GM21515 (cell line): ENCODE measurements around the gene CNKSR3.

Experiments used
- ATAC-seq: cut with Tn5 transposase; IDR thresholded peaks from one replicate; pipeline ENCODE4 v1.9.1; 2021; ENCODE audit not compliant: unreplicated experiment

The CNKSR3 gene

DNA sequence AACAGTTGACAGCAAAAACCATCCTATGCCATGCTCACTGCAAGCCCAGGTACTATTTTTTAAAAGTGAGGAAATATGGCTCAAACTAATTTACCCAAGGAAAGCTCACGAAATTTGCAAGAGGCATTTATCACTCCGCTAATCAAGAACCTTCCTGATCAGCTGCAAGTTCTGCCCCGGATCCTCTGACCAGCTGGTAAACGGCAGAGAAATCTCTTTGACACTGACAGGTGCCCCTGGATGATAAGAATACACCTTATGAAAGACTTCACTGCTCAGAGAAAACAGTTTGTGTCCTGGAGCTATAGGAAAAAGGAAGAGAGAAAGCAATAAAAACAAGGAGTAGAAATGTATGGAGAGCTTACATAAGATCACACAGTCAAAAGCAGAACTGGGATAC lies 6.4 kb downstream of the CNKSR3 start:
- no peak for ATAC-seq

DNA sequence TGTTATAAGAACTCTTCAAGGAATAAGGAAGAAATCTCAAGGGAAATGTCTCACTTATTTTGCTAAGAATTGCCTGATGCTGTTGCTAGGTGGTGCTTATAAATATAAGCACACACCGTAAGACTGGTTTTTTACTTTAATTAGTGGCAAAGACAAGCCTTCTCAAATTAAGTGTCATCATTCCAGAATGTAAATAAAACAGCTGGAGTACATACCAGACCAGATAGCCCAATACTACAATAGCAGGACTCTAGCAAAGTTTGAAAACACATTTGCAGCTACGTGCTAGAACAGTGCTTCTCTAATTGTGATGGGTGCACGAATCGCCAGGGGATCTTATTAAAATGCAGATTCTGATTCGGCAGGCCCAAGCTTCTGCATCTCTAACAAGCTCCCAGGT lies 6.8 kb downstream of the CNKSR3 start:
- no peak for ATAC-seq

DNA sequence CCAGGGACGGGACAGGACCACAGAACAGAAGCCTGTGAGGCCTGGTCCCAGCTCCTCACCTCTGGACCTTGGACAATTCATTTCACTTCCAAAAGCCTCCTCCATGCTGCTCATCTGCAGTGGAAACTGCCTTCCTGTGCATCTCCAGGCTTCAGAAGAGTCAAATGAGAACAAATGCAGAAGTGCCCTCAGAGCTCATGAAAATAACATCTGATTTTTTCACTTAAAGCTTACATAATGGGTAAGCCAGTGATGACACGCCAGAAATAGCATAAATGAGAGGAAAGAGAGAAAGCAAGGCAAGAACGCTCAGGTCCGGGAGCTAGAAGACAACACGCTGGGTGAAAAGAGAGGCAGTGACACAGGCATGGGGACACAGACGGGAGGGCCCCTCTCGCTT lies 7.9 kb downstream of the CNKSR3 start:
- no peak for ATAC-seq

DNA sequence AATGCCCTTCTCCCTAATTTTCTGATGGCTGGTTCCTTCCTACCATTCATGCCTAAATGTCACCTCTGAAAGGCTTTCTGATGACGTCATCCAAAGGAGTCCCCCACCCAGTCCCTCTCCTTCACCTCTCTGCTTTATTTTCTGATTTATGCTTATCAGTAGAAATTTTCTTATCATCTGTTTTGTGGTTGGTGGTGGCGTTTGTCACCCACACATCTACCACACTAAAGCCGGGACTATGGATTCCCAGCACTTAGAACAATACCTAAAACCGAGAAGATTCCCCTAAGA lies 9.0 kb downstream of the CNKSR3 start:
- ATAC-seq, result no peak

DNA sequence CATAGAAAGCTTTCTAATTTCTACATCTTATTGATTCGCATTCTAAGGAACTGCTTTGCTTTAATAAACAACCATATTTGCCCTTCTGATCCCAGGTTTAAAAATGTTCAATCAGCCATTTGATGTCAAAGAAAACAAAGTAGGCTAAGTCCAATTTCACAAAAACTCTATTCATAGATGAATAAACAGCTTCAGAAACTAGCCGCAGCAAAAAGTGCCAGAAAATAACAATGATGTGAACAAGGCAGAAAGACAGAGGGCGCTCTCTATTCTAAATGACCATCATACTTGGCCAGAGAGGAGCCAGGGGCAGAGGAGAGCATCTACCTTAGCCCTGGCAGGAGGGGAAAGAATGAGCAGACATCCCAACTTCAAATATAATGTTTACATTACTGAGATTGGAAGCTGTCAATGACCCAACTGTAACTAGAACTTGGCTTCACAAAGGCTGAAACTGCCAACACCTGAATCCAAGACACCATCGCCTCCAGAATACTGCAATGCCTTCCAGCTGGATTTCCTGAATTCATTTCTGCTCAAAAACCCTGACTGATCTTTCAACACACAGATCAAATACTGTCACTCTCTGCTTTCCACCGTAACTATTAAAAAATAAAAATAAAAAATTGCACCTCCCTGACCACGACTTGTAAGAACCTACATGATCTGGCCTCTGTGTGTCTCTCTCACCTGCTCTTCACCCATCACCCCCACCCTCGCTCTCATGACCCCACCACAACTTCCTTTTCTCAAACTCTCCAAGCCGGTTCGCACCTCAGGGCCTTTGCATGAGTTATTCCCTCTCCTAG lies 9.5 kb downstream of the CNKSR3 start:
- no peak for ATAC-seq

DNA sequence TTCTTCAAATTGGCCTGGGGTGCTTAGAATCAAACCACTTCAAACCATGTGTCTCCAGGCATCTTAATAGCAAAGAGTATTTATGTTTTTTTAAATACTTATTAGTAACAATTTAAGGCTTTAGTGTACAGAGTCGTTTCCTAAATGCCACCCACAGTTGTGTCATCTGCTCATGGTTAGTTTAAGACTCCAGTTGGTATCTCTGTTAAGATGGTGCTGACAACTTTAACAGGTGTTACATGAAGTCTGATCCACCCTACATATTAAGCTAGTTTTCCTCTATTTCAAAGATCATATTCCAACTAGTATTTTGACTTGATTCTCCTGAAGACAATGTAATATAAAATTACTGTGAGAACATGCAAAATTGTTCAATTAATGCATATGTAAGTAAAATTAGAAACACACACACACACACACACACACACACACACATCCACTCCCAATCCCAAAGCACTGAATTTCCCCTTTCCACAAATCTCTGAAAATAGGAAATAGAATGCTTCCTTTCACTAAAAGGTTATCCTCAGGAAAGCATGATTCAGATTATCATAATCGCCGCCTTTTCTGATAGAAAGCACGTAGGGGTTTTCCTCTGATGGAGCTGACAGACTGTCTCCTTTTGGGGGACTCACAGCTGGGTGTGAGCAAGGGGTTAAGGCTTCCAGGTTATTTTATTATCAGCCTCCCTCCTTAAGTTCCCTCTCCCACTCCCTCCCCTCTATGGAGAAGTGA lies 10.5 kb downstream of the CNKSR3 start:
- no peak for ATAC-seq

DNA sequence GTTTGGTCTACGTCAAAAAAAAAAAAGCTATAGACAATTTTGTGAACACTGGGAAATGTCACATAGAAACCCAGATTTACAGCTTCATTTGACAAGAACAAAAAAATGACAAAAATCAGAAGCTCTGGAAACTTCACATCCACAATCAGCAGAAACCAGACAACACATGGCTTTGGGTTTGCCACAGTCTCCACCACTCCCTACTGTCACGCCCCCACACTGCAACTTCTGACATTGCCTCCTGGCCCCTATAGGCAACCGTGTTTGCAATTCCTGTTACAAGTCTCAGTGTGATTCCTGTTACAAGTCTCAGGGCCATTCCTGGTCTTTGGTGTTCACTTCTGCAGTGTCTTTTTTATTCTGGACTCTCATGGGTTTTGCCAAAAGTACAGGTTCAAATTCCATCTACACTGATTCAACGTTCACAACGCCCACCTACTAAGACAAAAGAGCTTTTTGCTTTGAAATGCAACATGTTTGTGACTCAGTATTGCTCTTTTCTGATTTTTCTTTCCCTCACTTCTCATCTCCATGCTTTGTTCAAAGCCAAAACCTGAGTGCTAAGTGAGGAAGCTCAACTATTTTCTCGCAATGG lies 12.0 kb downstream of the CNKSR3 start:
- ATAC-seq, result no peak

DNA sequence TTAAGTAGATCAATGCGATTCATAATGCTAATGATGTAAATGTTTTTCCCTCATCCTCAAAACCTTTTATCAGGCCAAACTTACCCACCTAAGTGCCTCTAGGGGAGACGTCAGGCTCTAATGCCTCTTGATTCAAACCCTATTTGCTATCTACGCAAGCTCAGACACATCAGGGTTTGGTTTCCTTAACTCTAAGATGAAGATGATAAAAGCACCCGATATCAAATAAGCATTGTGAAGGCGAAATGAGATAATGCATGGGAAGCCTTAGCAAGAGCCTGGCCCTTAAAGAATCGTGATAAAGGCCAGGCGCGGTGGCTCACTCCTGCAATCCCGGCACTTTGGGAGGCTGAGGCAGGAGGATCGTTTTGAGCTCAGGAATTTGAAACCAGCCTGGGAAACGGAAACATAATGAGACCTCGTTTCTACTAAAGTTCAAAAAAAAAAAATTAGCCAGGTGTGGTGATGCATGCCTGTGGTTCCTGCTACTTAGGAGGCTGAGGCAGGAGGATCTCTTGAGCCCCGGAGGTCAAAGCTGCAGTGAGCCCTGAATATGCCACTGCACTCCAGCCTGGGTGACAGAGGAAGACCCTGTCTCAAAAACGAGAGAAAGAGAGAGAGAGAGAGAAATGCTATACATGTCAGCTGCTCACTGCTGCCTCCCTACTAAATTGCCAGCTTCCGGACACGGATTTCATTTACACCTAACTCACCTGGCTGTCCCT lies 13.5 kb downstream of the CNKSR3 start:
- no peak for ATAC-seq

DNA sequence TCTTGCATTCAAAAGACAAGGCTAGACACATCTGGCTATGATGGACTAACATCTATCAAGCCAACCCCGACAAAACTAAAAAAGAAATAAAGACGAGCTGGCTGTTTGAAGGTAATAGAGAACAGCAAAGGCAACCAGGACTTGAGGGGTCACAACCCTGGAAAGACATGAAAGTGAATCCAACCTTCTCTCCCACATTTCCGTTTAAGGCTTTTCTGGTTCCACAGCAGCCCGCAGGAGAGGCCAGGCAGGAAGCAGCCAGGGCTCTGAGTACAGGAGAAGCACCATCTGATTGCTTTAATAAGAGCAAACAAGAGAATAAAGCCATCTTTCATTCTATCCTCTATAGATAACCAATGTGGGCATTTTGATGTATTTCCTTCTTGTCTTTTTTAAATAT lies 14.3 kb downstream of the CNKSR3 start:
- no peak for ATAC-seq

DNA sequence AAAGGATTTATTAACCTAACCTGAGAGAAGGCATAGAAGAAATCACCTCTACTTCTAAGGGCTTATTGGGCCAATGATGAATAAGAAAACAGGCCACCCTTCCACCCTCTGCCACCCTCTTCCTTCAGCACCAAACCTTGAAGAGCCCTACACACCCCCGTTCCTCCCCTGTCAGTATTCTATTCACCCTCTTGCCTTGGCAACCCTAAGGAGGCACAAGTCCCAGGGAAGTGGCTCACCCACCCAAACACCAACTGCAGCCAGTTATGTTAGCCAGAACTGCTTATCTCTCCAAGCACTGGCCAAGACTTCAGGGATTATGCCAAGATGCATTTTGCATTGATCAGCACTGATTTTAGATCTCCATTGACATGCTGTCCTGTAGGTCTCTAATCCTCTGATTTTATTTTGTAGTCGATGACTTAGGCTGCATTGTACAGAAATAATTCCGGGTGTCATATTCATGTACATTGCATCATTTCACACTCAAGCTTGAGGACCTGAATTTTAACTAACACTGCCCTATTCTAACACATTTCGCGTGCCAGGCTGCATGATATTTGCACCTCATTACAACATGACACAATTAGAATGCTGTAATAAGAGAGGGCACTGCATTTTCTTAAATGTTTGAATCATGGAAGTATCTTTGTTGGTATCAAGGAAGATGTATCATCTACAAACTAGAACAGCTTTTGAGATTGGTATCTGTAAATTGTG lies 15.7 kb downstream of the CNKSR3 start:
- ATAC-seq, result no peak

DNA sequence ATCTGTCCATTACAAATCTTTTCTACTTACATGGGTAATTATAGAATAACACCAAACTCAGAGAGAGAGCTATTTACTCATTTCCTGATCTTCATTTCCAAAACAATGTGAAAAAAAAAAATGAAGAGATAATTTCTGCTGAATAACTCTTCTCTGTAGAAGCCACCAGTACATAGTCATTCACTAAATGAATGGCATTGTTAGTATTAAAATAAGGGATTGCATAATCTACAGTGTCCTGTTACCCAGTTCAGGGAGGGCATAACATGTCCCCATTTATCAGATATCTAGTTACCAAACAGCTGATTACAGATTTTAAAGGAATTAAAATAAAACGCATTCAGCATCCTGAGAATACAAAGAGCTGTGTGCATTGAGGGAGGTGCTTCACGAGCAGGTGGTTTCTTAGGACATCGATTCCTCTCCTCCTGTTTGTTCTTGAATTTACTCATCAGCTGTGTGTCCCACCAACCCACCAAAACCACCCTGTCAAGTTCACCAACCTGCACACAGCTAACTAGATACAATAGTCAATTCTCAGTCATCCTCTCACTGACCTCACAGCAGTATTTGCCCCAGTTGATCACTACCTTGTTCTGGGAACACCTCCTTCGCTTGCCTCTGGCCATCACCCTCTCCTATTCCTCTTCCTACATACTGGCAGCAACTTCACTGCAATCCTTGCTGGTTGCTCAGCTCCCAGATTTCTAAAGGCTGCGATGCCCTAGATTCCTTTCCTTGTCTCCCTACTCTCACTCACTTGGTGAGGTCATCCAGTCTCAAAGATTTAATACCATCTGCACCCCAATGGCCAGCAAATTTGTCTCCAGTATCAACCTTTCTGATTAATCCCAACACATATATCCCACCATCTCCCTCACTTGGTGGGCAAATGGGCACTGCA lies 18.7 kb downstream of the CNKSR3 start:
- ATAC-seq, result no peak

DNA sequence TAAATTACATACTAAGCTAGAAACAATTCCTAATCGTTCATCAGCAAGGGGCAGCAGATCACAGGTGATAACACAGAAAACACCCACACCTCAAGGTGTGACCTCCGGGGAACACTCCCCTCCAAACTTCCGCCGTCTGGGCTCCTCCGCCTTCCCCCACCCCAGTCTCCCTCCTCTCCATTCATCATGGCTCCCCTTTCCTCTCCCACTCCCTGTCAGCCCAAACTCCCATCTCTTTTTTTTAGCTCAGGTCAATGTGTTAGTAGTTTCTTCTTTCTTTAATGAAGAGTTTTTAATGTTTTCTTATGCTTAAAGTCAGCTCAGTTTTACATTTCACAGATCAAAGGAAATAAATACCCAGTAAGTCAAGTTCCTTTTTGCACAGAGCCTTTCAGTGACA lies 20.7 kb downstream of the CNKSR3 start:
- no peak for ATAC-seq

DNA sequence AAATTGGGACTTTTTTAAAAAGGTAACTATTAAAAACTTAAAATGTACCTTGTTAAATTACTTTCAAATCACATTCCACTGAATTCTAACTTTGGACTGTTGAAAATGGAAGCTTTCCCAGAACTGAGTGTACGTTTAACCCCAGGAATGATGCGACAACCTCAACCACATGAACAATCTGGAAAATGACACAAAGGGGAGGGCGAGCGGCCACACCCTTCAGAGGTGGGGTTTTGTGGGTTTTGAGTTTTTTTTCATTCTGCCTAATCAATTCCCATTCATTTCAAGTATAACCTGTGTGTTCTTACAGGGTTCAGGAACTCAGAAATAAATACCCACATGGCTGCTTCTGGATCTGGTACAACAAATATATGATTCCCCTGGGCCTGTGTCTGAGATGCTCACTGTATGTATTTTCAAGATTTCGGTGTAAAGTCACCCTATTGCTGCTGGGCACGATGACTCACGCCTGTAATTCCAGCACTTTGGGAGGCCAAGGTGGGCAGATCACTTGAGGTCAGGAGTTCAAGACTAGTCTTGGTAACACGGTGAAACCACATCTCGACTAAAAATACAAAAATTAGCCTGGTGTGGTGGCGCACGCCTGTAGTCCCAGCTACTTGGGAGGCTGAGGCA lies 21.6 kb downstream of the CNKSR3 start:
- ATAC-seq, result no peak

DNA sequence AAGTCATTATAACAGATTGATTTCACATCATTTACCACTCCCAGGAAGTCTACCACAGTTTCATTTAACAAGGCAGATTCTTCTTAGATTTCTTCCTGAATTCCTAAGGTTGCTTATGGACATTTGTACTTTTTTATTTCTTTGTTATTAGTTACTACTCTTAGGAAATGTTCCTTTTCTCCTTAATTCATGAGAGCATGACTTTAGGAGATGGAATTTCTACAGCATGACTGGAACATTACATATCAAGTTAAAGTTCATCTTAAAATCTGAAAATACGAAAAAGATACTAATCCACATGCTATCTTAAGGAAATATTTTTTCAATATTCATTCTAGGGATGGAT lies 22.3 kb downstream of the CNKSR3 start:
- ATAC-seq, result no peak

DNA sequence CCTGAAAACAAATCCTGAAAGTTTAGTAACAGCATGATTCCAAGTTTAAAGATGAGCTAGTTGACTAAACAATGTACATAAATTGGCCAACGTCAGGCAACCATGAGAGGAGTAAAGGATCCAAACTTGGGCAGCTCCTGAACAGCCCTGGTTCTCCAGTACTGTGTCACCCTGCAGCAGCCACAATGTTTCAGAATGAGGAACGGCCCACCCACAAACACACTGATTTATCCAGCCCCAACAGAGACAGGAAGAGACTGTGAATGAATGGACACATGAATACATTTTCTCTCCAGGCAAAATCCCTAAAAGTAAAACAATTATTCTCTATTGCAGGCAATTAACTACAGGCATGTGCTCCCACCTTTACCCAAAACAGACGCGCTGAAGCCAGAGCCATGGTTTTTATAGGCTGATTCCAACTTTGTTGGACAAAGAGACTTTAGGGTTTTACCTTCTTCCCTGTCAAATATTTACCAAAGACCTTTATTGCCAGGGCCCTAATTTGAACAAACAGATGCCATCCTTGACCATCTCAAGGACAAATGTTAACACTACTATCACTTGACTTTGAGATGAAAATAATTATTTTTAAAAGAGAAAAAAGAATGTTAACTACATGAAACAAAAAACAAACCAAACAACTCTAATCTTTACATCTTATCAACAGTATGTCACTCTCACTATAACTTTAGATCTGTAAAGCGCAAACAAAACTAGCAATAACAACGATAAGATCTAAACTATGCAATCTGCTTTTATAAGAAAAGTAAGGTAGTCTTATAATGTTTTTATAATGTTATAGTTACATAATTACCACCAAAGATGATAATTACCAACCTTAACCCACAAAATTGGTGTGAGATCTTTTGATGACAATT lies 22.9 kb downstream of the CNKSR3 start:
- no peak for ATAC-seq

DNA sequence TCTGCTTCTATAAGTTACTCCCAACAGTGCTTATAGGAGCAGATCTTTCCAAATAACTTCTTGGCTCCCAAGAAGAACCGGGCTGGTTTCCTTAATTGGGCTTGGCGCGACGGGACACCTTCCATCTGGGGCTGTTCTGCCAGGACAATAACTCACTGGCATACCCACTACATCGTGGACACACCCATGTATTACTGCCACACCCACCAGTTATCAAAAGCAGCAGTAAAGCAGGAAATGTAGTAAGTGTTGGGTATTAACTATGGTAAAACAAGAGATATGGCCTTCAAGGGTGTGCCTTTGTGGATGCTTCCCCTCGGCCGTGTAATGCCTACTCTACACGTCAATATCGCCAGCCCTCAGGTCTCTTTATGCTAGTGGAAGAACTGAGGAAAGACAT lies 24.7 kb downstream of the CNKSR3 start:
- no peak for ATAC-seq

DNA sequence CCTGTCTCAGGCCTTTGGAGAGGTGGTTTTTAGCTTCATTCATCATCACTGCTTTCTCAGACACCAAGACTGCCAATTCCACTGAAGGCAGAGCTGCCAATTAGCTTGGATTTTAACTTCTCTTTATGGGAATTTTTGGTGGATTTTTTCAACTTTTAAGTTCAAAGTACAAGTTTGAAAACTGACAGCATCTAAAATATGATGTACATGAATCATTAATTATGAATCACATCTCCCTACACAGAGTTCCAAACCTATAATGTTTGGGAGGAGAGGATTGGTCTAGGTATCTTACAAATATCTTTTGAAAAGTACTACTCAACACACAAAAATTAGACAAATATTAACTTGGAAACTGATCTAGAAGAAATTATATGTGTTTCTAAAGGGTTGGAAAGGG lies 25.5 kb downstream of the CNKSR3 start:
- no peak for ATAC-seq

DNA sequence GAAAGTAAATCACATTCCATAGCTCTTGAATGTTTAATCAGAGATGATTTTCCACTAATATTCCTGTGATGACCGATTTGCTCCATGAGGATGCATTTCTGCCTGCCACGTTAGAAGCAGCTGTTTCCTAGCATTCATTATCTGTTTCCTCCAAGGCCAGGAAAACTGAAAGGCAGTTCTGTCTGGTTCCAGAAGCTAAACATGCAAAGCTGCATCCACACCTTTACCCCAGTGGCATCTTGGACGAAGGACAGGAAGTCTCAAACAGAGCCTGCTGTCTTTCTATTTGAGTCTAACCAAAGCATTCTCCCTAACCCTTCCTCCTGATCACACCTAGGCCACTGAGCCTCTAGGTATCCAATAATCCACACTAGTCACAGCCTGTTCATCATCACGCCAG lies 27.6 kb downstream of the CNKSR3 start:
- ATAC-seq, result no peak

DNA sequence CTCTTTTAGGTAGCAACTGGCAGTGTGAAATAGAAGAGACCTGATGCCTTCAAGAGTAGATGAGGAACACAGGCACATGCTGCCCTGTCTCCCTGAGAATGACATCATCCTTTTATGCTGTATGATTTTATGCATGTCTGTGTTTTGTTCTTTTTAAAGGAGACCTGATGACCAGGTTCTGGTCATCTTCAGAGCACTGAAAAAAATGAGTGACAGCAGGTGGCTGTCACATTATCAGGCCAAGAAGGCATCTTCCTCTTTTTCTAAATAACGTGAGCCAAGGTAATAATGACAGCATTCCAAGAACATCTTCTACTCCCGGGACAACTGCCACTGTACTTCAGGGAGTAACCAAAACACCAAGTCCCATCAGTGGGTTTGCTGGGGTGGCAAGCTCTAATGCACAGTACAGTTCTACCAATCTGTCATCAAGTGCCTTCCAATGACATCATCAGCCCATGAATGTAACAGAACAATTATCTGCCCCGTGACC lies 28.9 kb downstream of the CNKSR3 start:
- no peak for ATAC-seq
